GM21381 (cell line): ENCODE data around the gene CALCOCO1.
"Not testable (repeated sequence)": the region's sequence is repeated elsewhere in the genome, so short reads cannot be mapped to it uniquely, and the experiment has no call there.

Experiments
- ATAC-seq: cut with Tn5 transposase; IDR thresholded peaks from one replicate; pipeline ENCODE4 v1.9.1; 2021; ENCODE audit warnings: mild to moderate bottlenecking, moderate library complexity; ENCODE audit not compliant: unreplicated experiment

CALCOCO1 gene

DNA sequence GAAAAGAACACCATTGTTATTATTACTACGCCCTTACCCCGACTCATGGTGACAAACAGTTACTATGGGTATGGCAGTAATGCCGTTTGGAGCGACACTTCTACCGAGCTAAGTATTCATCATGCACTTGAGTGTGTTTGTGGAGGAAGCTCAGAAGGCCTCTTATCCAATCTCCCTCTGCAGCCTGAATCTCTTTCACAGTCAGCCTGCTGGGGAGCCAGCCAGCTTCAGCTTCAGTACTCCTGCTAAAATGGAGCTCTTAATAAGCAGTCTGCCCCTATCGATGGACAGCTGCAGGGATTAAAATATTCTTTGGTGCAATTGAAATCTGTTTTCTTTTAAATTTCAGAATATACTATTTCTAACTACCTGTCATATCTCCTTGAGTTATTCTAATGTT lies 26.7 kb downstream of the CALCOCO1 start:
- ATAC-seq, result no peak

DNA sequence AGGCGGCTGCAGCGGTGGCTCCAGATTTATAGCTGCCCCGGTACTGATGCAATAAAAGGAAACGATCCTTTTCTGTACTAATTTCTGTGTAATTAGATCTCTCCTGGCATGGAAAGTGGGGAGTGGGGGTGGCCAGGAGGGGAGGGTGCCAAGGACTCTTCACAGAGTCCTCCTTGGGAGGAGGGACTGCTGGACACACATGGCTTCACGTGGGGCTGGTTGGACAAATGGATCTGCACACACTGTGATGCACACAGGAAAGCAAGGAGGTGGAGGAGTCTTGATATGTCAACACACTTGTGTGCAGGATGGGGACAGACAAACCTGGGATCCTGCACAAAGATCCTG lies 27.6 kb downstream of the CALCOCO1 start:
- no peak for ATAC-seq

DNA sequence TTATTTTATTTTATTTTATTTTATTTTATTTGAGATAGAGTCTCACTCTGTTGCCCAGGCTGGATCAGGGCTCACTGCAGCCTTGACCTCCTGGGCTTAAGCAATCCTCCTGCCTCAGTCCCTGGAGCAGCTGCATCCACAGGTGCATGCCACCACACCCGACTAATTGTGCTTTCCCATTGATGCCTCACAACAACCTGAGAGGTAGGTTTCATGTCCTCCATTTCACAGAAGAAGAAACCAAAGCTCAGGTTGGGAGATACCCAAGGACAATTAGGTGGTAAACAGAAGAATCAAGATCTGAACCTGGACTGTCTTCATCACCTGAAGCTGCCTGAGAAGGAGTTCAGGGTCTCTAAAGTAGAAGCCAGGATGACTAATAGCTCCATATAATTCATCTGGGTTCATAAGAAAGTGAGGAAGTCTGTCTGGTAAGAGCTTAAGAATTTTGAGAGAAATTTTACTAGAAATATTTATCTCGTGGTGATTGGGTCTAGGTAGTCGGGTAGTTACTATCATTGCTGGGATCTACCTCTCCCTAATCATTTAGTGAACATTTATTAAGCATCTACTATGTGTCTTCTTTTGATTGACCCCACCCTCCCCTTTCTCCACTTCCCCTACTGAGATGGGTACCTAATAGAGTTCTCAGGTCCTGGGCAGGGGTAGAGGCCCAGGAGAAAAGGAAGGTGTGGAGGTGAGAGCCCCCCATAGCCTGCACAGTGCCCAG lies 28.1 kb downstream of the CALCOCO1 start:
- no peak for ATAC-seq

DNA sequence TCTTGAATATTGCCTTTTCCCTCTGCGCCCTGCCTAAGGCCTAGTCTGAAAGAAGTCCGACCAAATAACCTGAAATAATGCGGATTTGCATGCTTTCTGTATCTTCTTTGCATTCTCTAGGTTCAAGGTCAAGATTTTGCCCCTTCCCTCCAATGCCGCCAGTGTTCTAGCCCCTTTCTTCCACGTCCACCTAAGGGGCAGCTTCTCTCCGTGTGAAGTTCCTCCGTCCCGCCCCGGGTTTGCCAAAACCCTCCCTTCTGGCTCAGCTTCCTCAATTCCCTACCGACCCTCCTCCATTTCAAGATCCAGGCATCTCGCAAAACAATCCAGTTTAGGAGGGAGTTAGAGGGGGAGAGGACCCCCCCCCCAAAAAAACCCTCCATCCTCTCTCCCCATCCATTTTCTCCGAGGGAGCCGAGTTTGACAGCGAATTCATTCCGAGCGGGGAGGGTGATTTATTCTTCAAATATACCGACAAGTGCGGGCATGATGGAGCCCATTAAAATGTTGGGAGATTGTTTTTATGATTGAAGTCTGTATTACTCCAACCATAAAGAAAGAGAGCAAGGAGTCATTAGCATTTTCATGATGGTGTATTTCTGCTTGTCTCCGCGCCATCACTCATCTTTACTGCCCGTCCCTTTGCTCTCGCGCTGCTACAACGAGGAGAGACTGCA lies 30.5 kb downstream of the CALCOCO1 start:
- ATAC-seq, result no peak

DNA sequence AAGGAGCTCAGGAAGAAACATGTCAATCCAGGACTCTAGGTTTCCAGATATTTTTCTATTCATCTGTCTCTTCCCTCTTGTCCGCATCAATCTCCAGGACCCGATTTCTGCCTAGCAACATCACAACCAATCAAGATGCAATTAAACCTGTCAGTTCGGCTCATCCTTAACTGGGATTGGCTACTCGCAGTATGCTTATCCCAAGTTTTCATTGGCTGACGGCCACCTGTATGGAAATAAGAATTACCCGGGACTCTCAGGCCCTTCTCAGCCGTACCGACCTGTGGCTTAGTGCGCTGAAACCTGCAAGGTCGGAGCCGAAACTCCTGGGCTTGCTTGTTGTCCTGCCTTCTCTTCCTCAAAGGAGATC lies 31.0 kb downstream of the CALCOCO1 start:
- ATAC-seq, result no peak

DNA sequence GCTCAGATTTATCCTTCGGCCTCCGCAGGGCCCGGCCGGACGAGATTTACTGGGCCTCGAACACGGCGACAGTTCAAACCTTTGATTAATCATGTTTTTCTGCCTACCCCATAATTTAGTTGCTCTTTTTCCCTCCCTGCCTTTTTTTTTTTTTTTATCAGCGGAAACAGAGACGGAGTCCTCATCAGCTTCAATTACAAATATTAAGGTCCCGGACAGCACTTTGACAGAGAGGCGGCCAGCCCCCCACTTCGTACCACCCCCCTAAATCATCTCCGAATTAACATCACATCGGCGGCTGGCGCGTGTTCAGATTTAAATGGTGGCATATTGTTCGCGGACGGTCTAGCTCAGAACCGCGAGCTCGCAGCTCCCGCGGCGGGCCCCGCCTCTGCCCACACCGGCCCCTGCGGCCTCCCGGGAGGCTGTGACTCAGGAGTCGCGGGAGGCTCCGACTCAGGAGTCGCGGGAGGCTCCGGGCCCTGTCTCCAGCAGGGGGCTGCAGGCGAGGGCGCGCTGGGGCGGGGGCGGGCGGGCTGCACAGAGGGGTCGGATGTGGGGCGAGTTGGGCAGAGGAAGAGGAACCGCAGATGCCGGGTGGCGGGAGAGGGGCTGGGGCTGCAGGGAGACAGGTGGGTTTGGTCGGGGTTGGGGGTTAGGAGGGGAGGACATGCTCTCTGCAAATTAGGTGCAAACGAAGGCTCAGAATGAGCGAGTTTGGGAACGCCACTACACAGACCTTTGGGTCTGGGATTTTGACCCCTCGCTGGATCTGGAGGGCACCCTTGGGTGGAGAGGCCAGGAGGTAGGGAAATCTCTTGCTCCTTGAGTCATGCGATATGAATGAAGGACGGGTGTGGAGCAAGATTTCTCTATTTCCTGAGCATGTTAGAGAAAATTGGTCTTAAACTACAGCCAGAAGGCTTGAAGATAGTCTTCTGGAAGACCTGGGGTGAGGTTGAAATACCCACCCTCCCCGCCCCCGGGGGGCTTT lies 31.8 kb downstream of the CALCOCO1 start:
- no peak for ATAC-seq

DNA sequence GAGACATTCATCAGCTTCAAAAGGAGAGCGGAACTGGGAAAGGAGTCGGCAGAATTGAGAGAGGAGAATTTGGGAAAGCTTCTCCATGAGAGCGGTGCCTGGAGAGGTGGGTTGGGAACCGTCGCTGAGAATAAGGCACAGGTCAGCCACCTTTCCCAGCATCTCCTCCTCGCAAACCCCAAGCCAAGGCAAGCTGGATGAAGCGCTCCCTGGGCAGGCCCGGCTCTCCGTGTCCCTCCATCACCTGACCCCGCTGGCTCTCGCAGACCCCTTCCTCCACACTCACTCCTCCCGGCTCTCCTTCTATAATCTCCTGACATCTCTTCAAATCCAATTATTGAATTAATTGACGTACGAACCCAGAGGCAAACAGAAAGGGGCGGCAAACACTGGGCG lies 32.5 kb downstream of the CALCOCO1 start:
- no peak for ATAC-seq

DNA sequence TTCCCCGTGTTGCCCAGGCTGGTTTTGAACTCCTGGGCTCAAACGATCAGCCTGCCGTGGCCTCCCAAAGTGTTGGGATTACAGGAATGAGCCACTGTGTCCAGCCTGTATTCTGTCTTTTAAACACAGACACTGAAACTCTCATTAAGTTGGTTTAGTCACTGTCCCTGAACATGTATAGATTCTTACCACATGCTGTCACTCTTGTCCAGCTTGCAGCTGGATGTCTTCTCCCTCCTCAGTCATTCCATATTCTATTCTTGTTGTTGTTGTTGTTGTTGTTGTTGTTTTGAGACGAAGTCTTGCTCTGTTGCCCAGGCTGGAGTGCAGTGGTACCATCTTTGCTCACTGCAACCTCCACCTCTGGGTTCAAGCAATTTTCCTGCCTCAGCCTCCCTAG lies 39.1 kb downstream of the CALCOCO1 start:
- ATAC-seq, result no peak

DNA sequence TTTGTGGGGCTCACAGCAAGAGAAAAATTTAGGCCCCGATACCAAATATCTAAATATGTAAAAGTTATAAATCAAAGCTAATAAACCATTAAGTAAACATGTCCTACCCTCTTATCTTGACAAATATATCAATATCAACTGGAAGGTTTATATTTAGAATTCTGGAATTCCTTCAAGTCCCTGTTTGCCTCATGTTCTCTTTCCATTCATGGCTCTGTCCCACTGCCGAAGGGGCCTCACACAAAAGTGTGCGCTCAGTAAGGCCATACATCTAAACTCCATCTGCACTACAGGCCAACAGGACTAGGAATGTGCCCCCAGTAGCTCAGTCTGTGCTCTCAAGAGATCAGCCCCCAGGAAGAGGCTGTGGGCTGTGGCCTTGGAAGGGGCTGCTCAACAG lies 40.8 kb downstream of the CALCOCO1 start:
- ATAC-seq, result no peak

DNA sequence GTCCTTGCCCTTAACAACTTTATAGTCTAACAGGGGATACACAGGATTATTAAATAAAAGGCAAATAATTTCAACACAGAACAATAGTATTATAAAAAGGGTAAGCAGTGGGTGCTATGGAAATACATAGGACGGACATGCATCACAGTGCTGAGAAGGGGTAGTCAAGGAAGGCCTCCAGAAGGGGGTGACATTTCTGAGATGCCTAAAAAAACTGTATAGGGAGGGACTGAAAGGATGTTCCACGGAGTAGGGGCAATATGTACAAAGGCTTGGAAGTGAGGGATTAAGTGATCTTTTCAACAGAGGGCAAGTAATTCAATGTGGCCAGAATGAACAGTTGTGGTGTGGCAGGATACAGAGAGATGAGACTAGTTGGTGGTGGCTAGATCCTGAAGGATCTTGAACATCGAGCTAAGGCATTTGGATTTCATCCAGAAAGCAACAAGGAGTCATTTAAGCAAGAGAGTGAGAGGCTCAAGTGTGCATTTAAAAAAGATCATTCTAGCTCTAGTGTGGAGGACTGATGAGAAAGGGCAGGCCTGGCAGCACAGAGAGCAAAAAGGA lies 42.5 kb downstream of the CALCOCO1 start:
- no peak for ATAC-seq

DNA sequence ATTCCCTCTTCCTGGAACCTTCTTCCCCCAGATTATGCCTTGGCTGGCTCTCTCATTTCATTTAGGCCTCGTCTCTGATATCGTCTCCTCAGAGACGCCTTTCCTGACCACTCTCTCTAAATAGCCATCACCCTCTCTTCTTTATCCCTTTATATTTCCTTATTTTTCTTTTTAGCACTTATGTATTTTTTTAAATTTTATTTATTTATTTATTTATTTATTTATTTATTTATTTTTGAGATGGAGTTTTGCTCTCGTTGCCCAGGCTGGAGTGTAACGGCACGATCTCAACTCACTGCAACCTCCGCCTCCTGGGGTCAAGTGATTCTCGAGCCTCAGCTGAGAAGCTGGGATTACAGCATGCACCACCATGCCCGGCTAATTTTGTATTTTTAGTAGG lies 43.3 kb downstream of the CALCOCO1 start:
- ATAC-seq, result no peak

DNA sequence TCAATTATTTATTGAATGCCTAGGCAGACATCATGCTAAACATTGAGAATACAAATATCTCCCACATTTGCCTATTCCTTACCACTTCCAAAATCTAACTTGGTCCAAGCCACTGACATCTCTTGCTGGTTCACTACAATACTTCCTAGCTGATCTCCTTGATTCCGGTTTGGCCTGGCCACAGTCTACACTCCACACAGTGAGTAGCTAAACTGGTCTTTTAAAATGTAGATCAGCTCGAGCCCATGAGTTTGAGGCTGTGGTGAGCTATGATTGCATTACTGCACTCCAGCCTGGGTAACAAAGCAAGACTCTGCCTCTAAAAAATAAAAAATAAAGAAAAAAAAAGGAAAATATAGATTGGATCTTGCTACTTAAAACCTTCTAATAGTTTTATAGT lies 43.8 kb downstream of the CALCOCO1 start:
- ATAC-seq, result no peak

DNA sequence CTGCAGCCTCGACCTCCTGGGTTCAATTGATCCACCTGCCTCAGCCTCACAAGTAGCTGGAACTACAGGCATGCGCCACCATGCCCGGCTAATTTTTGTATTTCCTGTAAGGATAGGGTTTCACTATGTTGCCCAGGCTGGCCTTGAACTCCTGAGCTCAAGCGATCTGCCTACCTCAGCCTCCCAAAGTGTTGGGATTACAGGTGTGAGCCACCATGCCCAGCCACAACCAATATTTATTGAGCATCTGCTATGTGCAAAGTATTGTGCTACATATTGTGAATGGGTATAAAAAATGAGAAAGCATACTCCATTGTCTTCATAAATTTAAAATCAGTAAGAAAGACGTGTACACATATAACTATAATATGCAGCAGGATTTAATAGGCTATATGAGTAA lies 47.2 kb downstream of the CALCOCO1 start:
- ATAC-seq, result not testable (repeated sequence)

DNA sequence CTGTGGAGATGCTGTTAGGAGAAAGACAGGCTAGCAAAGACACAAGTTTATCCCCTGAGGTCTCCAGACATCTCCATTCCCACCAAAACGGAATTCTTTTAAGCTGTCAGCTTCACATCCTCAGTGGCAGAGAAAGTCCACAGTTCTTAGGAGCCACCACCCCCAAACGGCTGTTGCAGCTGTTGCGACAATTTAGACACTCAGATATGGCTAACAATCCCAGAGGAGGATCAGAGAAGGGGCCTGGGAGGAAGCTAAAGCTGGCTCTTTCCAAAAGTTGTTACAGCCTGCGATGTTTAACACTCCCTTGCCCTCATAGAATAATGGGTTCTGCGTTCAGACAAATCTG lies 49.5 kb downstream of the CALCOCO1 start:
- ATAC-seq, result no peak

DNA sequence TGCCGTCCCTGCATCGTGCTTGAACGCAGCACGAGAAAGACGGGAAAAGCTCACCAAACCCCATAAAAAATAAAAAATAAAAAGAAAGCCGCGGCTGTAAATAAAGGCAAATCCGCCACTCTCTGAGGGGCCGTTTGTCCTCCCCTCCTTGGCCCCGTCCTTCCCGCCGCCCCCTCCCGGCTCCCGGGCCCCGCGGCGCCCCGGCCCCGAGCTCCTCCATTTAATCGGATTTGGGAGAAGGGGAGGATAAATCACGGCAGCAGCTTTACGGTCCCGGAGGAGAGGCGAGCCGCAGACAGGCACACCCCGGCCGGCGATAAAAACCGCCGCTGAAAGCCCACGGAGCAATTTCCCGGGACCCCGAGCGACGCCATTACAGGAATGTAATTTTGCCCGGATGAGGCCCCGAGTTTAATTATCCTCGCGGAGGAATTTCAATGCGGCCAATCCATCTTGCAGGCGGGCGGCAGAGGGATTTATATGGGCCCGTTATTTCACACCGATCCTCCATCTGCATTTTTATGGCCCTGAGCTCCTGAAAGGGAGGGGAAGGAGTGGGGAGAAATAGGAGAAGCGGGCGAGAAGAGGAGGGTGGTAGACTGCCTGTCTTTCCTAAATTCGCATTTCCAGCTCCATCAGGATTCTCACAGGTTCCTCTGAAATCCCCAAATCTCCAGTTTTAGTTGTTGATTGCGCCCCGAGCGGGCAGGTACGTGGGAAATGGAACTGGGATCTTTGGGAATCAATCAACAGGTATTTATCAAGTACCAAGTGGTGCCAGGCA lies 50.0 kb downstream of the CALCOCO1 start:
- ATAC-seq, result no peak

DNA sequence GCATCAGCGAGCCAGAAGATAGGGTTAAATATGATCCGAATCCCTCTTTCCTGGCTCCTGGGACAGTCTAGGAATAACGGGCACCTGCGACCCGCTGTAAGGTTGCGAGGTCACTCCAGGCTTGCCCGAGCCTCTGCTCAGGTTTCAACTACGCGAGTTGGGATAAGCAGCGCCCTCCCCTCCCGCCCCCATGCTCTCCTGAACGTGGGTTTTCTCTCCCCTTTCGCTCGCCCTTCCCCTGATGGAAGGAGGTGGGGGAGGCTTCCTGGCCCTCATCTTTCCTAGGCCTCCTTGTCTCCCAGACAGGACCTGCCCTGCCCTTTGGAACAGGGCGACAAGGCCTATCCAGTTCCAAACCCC lies 50.6 kb downstream of the CALCOCO1 start:
- no peak for ATAC-seq

DNA sequence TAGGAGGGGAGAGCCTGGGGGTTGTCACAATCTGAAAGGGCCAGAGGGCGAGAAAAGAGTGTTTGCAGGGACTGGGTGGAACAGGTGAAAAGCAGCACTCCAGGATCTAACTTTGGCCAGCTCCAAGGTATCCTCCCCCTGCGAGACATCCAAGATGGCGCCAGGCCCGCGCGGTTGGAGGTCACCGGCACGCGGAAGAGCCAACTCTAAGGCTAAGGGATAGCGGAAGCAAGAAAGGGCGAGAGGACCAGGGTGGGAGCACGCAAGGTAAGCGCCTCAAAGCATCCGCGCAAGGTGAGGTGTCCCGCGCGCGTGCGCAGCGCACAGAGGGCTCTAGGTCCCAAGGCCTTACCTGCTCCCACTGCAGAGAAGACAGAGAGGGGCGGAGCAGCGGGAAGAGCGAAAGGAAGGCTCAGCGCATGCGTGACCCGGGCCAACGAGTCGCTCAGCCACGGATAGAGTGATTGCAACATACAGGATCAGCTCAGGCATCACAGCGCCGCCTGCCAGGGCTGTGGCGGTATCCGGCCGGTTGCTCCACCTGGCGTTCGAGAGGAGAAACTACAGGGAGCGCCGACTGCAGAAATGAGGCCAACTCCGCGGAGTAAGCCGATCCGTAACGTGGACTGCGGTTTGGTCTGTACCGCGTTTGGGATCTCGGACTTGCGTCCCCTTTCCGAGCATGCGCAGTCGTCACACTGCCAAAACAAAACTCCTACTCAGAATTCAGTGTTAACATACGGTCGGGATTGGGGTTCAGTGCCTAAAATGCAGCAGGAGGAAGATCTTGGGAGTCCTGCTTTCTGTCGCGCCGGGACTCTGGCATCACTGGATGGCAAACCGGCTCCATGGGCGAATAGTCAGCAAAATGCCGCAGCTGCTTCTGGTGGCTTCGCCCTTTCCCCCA lies 51.3 kb downstream of the CALCOCO1 start, which contains the start of gene ATP5MC2:
ATP5MC2 (minus strand) TSS at position 383 of the 907 bp plus-strand sequence. CDS start 3,469 bp downstream, outside the sequence.
- peak; percentile 91 for ATAC-seq

DNA sequence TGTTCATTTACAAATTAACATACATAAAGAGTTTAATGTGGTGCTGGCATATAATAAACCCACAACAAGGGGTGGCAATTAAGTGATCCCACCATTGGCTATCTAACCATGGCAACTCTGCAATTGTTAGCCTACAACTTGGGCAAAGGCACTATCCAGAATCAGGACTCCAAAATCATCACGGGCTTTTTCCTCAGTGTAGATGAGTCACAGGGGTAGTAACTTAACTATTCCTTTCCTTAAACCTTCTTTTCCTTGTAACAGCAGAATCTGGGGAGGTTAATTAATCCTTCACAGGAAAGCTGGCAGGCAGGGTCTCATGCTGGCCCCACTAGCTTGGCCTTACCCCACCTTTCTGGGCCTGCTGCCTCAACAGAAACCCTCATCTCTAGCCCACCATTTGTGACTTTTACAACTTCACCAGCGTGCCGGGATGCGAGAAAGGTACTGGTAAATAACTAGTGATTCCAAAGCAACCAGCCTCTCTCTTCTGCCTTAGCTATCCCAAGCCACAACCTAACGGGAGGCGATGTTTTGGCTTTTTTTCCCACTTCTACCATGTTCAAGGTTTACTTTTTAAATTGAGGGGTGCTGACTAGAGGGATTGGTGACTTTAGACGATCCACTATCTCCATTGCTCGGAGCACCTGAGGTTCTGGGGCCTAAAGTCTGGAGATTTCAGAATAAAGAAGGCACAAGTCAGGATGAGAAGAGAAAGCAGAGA lies 52.1 kb downstream of the CALCOCO1 start:
- no peak for ATAC-seq

DNA sequence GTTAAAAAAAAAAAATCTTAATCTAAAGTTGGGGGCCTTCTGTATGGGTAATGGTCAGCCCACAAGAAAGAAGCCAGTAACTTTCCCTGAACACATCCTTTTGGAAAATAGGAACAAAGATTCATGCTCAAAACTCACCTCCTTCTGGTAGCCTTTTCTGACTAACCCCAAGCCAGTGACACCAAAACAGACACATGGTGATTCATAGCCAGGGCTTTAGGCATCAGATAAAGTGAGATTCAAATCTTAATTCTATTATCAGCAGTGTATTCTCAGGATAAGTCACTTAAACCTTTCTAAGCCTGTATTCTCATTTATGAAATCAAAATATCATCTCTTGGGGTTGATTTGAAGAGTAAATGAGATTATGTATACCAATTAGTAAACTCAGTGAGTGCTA lies 56.3 kb downstream of the CALCOCO1 start:
- ATAC-seq, result no peak
